ENCODE results near the gene PAXX.

The PAXX gene

DNA sequence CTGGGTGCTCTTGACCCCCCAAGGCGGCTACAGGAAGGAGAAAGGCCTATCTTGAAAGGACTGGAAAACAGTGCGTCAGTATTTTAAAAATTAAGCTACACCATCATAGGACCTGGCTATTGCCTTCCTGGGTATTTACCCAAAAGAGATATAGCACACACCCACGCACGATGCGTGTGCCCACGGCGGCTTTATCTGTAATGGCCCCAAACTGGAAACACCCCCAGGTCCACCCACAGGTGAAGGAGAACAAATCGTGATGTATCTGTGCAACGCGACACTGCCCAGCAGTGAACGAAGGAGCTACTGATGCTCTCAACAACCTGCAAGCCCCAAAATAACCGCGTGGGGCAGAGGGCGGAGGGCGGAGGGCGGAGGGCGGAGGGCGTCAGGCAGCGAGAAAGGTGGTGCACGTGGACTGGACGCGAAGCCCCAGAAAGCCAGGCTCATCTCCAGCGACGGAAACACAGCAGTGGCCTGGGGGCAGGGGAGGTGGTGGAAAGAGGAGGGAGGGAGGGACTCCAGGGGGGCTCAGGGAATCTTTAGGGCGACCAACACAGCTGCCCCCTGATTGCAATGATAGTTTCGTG is 27.3 kb upstream of the PAXX start:
- DNase-seq (ENCODE audit: low read depth in 2 of 2): no peak

DNA sequence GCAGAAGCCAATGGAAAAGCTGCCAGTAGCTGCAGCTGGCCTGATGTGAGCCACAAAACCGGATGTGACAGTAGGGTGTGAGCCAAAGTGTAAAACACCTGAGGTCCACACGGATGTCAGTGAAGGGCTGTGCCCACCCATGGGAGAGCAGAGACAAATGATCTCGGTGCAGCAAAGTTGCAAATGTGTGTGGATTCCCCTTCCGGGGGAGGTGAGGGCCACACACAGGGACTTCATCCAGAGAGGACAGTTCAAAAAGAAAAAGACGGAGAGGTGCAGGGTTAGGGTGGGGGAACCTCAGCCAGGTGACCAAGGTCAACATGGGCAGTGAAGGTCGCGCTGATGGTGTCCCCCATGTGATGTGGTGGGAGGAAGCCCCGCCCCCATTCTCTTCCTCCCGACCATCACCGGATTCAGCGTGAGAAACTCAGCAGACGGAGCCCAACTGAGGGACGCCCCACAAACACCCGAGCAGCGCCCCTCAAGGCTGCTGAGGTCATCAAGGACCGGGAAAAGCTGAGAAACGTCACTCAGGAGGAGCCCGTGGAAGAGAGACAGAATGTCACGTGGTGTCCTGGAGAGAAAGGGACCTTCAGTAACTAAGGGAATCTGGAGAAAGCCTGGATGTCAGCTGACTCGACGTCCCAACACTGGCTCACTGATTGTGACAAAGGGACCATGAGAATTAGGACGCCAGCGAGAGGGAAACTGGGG is 26.3 kb upstream of the PAXX start:
- DNase-seq (ENCODE audit: low read depth in 2 of 2): no peak

DNA sequence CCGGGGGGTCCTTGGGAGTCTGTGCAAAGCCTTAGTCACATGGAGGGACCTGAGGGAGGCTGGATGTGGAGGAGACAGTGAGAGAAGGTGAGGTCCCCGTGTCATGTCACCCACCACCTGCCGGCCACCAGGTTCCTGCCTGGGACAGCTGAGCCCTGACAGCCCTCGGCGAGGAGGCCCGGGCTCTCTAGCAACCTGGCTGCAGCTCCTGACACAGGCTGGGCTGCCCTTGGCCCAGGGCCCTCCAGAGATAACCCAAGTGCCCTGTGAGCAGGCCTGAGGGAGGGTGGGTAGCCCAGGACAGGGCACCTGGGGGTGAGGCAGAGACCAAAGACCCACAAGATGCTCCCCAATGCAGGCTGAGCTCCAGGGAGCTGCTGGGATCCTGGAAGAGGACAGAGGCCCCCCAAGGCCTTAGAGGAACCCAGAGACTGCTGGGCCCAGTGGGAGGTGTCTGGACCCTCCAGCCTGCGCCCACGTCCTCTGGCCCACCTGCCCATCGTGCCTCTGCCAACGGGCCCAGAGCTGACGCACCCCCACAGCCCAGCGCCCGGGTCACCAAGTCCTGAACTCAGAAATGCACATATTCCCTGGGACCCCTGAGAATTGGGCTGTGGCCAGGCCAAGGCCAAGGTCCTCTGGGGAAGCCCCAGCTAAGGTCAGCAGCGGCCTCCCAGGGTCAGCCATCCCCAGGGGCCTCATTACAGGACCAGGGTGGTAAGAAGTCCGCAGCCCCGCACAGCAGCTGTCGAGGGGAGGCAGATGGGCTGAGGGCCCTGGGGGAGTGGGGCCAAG is 23.7 kb upstream of the PAXX start:
- no peak for DNase-seq (ENCODE audit: low read depth in 2 of 2)

DNA sequence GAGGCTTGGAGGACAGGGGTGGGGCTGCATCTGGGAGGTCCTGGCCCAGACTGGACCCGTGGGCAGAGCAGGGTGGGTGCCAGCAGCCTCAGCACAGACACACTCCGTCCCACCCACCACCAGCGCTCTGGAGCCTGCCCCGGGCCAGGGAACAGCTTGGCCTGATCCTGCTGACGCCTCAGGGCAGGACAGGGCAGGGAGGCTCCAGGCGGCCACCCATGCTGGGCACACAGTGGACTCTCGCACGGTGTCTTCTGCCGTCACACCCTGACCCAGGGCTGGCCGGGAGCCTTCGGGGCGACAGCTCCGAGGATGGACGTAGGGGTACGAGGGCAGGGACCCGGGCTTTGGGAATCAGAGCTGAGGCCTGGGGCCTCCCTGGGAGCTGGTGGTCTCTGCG is 23.1 kb upstream of the PAXX start:
- no peak for DNase-seq (ENCODE audit: low read depth in 2 of 2)

DNA sequence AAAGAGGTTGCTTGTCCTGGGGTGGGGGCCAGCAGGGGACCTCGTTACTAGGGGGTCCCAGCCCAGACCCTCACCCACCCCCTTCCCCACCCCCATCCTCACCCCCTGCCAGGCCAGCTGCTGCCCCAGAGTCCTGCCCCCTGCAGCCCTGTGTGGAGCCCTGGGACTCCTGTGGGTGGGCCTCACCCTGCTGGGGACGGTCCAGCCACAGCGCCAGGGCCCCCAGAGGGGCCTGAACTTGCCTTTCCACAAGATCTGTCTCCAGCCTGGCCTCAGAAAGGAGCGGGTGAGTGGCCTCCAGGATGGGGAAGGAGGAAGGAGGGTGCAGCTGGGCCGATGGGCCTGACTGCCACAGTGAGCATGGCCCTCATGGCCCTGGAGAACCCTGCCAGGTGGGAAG is 22.4 kb upstream of the PAXX start:
- no peak for DNase-seq (ENCODE audit: low read depth in 2 of 2)

DNA sequence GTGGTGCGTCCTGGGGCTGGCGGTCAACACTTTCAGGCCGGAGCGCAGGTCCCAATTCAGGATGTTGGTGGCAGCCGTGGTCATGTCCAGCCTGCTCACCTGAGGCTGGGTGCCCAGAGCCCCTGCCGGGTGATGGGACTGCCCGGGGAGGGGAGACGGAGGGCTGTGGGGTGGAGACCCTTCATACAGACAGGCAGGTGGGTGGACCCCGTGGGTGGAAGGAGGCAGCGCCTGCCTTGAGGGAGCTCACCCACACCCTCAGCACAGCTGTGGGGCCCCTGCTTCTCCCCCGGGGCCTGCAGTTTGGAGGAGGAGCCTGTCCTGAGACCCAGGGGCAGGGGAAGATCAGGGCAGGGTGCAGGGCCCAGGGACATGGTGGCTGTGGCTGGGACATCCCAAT is 21.9 kb upstream of the PAXX start:
- no peak for DNase-seq (ENCODE audit: low read depth in 2 of 2)

DNA sequence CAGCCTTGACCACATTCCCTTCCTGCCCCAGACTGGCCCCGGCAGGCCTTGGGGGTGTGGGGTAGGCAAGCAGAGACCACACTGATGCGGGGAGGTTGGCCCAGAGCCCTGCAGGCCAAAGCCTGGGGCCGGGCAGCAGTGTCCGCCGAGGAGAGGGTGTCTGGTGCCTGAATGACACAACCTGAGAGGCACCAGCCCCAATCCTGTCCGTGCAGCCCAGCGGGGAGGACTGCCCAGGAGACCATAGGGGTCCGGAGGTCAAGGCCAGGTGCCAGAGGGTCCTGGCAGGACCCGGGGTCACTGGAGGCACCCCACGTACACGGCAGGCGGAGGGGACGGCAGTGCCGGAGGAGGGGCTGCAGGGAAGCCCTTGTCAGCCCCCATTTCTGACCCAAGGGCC is 20.5 kb upstream of the PAXX start:
- DNase-seq (ENCODE audit: low read depth in 2 of 2): no peak

DNA sequence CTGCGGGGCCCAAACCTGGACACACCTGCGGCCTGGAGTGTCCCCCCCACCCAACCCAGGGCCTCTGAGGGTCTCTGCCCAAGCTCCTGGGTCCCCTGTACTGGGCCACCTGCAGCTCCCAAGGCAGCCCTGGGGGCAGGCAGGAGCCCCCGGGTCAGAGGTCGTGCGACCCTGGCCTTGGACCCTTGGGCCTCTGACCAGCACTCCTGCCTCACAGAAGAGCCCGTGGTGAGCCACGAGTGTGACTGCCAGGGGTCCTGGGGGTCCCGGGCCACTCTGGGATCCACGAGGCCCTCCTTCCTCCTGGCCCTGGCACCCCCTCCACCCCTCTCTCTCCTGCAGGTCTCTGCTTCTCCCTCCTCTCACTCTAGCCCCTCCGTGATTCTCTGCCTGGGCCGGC is 19.9 kb upstream of the PAXX start:
- no peak for DNase-seq (ENCODE audit: low read depth in 2 of 2)

DNA sequence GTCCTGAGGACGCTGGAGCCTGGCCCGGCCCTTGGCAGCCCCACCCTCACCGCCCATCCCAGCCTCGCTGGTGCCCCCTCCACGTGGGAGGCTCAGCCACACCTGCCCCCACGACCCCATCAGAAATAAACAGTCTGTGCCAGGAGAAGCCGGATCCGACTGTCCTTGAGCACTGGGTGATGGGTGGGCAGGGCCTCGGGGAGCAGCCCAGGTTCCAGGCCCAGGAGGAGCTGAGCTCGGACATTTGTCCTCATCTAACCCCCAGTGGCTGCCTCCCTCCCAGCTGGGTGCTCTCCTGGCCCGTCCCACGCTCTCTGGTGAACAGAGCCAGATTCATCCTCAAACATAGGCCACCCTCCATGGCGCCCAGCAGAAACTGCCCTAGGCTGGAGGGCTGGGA is 19.5 kb upstream of the PAXX start:
- DNase-seq (ENCODE audit: low read depth in 2 of 2): no peak

DNA sequence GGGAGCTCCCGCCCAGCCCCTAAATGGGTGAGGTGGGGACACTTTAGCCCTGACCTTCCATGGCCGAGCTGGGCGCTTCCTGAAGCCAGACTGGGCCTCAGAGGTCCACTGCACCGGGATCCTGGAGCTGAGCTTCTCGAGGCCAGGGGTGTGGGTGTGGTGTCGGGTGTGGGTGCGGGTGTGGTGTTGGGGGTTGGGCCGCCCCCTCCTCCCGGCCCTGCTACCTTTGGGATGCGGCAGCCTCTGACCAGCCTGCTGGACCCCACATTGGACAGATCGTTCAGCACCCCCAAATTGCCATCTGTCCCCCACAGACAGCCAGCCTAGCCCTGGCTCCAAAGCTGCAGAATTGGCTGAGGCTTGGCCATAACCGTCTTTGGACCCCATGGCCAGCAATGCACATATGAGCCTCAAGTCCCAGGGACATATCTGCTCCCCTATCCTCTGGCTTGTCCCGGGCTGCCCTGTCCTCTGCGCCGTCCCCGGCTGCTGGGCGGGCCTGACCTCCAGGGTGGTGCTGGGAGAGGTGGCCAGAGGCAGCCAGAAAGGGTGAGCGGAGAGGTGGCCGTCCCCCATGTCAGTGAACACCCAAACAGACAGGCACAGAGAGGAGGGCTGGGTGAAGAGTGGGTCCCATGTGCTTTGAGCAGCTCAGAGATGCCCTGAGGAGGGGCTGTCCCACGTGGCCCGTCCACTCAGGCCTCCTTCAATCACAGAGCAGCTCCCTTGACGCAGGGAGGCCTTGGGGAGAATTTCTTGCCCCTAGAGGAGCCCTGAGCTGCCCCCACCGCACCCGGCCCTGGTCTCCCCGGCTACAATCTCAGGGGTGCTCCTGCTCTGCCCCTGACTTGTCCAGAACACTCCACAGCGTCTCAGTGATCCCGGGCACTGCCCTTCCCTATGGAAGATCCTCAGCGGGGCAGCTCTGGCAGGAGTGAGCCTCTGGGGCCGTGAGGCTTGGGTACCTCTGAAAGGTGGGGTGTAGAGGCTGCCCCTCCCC is 18.3 kb upstream of the PAXX start:
- no peak for DNase-seq (ENCODE audit: low read depth in 2 of 2)

DNA sequence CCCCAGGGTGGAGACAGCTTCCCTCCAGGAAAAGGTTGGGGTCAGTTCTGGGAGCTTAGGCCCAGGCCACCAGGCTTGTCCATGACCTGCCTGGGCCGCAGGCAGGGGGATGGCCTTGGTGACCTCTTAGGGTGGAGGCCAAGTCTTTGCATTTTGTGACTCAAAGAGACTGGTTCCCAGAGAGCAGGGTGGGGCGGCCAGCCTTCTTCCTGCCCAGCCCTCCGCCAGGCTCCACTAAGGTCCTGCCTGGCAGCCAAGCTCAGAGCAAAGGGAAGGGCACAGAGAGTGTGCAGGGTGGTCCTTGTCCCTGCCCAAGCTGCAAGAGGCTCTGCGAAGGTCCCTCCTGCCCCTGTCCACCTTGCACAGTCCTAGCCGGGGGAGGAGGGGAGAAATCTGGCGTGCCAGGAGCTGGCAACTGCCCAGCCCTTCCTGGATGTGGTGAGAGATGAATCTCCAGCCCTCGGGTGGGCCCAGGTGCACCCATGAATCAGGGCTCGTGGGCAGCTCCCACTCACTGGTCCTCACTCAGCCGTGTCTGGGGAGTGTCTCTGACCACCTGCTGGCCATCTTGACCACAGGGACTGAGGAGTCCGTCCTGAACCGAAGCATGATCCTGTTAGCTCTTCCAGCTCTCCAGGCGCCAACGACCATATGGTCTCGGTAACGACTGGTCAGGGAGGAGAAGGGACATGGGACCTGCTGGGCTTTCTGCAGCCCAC is 17.2 kb upstream of the PAXX start:
- DNase-seq (ENCODE audit: low read depth in 2 of 2): no peak

DNA sequence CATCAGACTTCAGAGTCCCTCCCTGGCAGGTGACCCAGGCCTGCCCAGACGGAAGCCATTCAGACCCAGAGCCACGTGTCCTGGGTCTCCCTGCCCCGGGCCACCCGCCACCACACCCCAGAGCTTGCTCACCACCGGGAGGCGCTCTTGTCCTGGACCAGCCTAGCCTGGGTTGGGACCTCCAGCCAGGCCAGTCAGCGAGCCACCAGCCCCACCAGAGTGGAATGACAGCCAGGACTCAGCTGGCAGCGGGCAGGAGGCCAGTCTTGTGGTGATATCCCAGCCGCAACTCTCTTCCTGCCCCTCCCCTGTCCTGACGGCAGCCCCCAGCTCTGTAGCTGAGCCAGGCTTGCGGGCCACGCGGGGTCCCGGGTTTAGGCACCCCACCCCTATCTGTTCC is 16.6 kb upstream of the PAXX start:
- DNase-seq (ENCODE audit: low read depth in 2 of 2): no peak

DNA sequence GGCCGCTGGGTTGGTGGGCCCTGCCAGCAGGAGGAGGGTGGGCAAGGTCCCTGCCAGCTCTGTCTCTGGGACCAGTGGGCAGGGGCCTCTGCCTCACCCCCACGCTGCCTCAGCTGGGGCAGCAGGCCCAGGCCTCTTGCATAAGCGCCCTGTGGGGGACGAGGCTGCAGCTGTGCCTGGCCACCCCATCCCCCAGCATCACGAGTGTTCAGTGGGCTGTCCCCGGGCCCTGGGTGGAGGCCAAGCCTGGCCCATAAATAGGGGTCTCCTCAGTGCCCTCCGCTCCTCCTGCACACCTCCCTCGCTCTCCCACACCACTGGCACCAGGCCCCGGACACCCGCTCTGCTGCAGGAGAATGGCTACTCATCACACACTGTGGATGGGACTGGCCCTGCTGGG is 15.0 kb upstream of the PAXX start, which contains the start of gene PTGDS:
Gene PTGDS, plus strand, starts transcription at position 282 of the 400 bp plus-strand sequence. Its CDS starts 75 bp downstream, at position 357.
- DNase-seq (ENCODE audit: low read depth in 2 of 2): no peak

DNA sequence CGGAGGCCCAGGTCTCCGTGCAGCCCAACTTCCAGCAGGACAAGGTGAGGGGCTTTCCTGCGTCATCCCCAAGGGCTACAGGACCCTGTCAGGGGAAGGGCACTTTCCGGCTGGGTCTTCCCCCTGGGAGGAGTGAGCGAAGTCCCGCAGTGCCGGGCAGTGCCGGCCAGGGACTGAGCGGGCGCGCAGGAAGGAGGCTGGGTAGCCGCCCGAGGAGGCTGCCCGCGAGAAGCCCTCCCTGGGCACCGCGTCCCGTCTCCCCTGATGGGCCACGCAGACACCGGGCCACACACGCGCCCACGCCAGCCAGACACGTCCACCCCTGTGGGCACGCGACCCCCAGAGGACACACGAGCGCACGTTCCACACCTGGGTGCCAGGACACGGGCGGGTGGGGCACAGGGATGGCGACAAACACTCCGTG is 14.6 kb upstream of the PAXX start:
- no peak for DNase-seq (ENCODE audit: low read depth in 2 of 2)

DNA sequence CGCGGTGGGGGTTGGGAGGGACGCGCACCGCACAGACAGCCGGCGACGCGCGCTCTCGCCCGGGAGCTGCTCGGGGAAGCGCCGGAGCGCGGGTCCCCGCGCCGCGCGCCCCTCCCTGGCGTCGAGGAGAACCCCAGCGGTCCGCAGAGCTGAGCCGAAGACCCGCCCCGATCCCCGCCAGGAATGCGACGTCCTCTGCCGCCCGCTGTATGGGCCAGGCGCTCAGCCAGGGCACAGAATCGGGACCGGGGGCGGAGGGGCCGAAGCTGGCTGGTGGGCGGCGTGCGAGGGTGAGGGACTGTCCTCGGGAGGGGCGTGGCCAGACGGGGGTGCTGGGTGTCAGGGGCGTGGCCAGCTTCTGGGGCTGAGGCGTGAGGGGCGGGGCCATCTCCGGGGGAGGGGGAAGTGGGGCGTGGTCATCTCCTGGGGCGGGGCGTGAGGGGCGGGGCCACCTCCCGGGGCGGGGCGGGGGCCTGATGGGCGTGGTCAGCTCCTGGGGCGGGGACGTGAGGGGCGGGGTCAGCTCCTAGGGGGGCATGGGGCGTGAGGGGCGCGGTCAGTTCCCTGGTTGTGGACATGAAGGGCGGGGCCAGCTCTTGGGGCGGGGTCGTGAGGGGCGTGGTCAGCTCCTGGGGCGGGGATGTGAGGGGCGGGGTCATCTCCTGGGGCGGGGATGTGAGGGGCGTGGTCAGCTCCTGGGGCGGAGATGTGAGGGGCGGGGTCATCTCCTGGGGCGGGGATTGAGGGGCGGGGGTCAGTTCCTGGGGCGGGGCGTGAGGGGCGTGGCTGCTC is 14.0 kb upstream of the PAXX start:
- no peak for DNase-seq (ENCODE audit: low read depth in 2 of 2)

DNA sequence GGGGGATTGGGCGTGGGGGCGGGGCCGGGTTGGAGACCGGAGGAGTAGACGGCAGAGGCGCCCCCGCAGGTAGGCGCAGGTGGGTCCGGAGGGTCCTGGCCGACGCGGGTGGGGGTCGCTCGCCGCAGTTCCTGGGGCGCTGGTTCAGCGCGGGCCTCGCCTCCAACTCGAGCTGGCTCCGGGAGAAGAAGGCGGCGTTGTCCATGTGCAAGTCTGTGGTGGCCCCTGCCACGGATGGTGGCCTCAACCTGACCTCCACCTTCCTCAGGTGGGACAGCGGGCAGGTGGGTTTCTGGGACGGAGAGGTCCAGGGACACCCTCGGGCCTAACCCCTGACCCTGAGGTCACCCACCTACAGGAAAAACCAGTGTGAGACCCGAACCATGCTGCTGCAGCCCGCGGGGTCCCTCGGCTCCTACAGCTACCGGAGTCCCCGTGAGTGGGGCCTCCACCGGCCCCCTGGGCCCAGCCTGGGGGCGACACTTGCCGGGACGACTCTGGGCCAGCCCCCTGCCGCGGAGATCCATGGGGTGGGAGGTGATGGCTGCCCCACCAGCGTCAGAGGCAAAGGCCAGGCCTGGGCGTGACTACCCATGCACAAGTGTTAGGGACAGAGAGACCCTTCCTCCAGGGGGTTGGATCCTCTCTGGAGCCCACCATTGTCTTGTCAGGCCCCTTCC is 13.2 kb upstream of the PAXX start:
- DNase-seq (ENCODE audit: low read depth in 2 of 2): no peak

DNA sequence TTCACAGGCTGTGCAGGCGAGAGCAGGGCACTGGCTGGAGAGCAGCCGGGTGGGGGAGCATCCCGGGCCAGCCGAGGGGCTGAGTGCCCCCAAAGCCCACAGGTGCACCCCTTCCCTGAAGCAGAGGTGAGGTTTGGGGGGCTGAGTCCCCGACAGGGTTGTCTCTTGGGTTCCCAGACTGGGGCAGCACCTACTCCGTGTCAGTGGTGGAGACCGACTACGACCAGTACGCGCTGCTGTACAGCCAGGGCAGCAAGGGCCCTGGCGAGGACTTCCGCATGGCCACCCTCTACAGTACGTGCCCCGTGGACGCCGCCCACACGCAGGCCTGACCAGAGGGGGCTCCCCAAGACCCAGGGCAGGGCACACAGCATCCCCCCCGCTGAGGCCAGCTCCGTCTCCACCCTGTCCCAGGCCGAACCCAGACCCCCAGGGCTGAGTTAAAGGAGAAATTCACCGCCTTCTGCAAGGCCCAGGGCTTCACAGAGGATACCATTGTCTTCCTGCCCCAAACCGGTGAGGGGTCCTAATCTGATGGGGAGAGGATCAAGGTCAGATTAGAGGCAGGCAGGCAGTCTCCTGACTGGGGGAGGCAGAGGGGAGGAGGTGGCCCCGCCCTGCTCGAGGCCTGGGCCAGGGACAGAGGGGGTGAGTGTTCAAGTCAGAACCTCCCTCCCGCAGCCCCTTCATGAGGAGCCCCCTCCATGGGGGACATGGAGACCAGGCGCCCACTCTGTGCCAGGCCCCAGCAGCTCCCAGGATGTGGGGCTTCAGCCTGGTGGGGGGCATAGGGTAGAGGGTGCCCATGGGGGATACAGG is 12.2 kb upstream of the PAXX start:
- no peak for DNase-seq (ENCODE audit: low read depth in 2 of 2)

DNA sequence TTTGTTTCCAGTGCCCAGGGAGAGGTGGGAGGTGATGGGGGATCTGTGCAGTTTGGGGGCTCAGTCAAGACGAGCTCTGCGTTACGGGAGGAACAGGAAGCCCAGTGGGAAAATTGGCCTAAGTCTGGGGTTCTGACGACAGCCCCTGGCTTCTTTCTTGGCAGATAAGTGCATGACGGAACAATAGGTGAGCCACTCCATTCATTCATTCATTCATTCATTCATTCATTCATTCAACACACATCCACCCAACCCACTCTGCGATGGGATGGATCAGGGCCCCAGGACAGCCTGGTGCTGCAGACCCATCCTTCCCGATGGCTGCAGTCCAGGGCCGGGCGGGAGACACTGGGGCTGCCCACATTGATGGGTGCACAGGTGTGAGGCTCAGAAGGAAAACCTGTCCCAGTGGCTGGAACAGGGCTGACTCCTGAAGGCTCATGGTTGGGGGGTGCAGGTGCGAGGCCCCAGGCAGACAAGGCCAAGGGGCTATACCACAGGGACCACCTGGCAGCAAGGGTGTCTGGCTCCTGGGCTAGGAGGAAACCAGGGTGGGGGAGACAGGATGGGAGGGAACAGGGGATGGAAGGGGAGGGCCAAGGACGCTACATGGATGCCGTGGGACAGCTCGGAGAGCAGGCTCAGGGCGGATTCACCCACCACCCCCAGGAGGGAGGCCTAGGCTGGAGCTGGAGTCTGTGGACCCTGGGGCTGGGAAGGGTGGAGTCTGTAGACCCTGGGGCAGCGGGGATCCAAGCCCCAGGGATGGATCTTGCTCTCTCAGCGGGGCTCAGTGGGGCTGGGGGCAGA is 11.3 kb upstream of the PAXX start:
- DNase-seq (ENCODE audit: low read depth in 2 of 2): no peak
